GM12878 (cell line): ENCODE measurements around the gene FGL2. TPM values are rescaled to one million over a fixed set of nuclear protein-coding genes. Genes with fewer than 3 reads are reported as not detected.

ENCODE experiments used
- ATAC-seq: fragments of 200-7000 bp; cut with Tn5 transposase; 3 replicates; pipeline ENCODE4 v1.9.1; 2020; ENCODE audit warnings: mild to moderate bottlenecking, moderate library complexity
- BruUV-seq: library from RNA; stranded (reverse); fragments of 400-500 nt; replicated peaks from 2 replicates; lab custom pipeline; 2021; lab: Mats Ljungman, UMichigan
- CTCF ChIA-PET: fragments of 300-600 bp; sonication (Branson Sonifier 250); formaldehyde crosslinking; extraction: SDS; loops from one replicate; lab custom pipeline; 2021; ENCODE audit warnings: inconsistent platforms; lab: Yijun Ruan, JAX
- POLR2A ChIA-PET: fragments of 350-600 bp; formaldehyde crosslinking; extraction: SDS; loops from one replicate; lab custom pipeline; 2021; ENCODE audit warnings: inconsistent platforms; lab: Charles Lee
- RAD21 ChIA-PET: fragments of 300-600 bp; sonication (Branson Sonifier 250); formaldehyde crosslinking; loops from one replicate; lab custom pipeline; 2023; ENCODE audit warnings: antibody characterized with exemption; ENCODE audit not compliant: unreplicated experiment; lab: Charles Lee
- SMC1A ChIA-PET: fragments of 300-600 bp; sonication (Branson Sonifier 250); formaldehyde crosslinking; loops from one replicate; lab custom pipeline; 2023; ENCODE audit not compliant: unreplicated experiment, uncharacterized antibody; lab: Charles Lee
- DNase-seq: peaks from one replicate; pipeline ENCODE4 v3.0.0-alpha.2; 2011; ENCODE audit warnings: low read depth, low spot score
- FAIRE-seq: peaks from 3 replicates; lab custom pipeline; 2011; peaks lifted over from hg19 to GRCh38; lab: Jason Lieb, UNC
- H2AFZ ChIP-seq: 2 replicates; pipeline ENCODE4 v1.6.0; 2011; ENCODE audit warnings: low read depth, low read length, control low read depth; ENCODE audit not compliant: control insufficient read depth
- H3K27ac ChIP-seq: 2 replicates; pipeline ENCODE4 v1.5.1; 2011; ENCODE audit warnings: control low read depth; ENCODE audit not compliant: control insufficient read depth, insufficient read depth
- H3K27me3 ChIP-seq, 2 experiments: replicated peaks in 1 of 2; 2 replicates each; pipeline versions ENCODE4 v1.6.0 to v1.6.1; 2011; ENCODE audit warnings: low read length in 1 of 2; ENCODE audit not compliant: control insufficient read depth in 2 of 2, insufficient read depth in 2 of 2
- H3K36me3 ChIP-seq, 2 experiments: 2 replicates each; pipeline ENCODE4 v1.5.1; 2011; ENCODE audit warnings: low read length in 1 of 2; ENCODE audit not compliant: control insufficient read depth in 2 of 2, insufficient read depth in 2 of 2
- H3K4me1 ChIP-seq: 2 replicates; pipeline ENCODE4 v1.6.1; 2011; ENCODE audit warnings: mild to moderate bottlenecking, low read length, moderate library complexity, mixed read lengths; ENCODE audit not compliant: control insufficient read depth, insufficient read depth
- H3K4me2 ChIP-seq: 2 replicates; pipeline ENCODE4 v1.6.0; 2011; ENCODE audit warnings: control low read depth; ENCODE audit not compliant: control insufficient read depth, insufficient read depth
- H3K4me3 ChIP-seq: fragments of 200-600 bp; sonication (generic); 2 replicates; pipeline ENCODE4 v1.5.1; 2016
- H3K79me2 ChIP-seq: 2 replicates; pipeline ENCODE4 v1.6.0; 2011; ENCODE audit warnings: low read length; ENCODE audit not compliant: control insufficient read depth, insufficient read depth
- H3K9ac ChIP-seq: 2 replicates; pipeline ENCODE4 v1.8.0; 2011; ENCODE audit warnings: low read length, control low read depth, mixed read lengths; ENCODE audit not compliant: control insufficient read depth, insufficient read depth
- H3K9me3 ChIP-seq: replicated peaks from 3 replicates; pipeline ENCODE4 v1.5.1; 2011; ENCODE audit warnings: mild to moderate bottlenecking, low read length; ENCODE audit not compliant: control insufficient read depth, insufficient read depth
- H4K20me1 ChIP-seq: 2 replicates; pipeline ENCODE4 v1.6.0; 2011; ENCODE audit not compliant: control insufficient read depth, insufficient read depth
- CEBPZ ChIP-seq: fragments of 150-350 bp; IDR thresholded peaks from 2 replicates; pipeline ENCODE4 v1.6.1; 2016; ENCODE audit warnings: low read depth, low read length
- IKZF1 ChIP-seq: fragments of 450-650 bp; conservative IDR thresholded peaks from 2 replicates; pipeline ENCODE4 v1.6.1; 2017; ENCODE audit warnings: antibody characterized with exemption, mild to moderate bottlenecking
- NFXL1 ChIP-seq: fragments of 450-650 bp; IDR thresholded peaks from 2 replicates; pipeline ENCODE4 v1.6.1; 2017; ENCODE audit warnings: antibody characterized with exemption, mild to moderate bottlenecking, borderline replicate concordance
- PAX5 ChIP-seq: IDR thresholded peaks from 2 replicates; pipeline ENCODE4 v1.6.1; 2011; ENCODE audit warnings: low read depth, low read length, borderline replicate concordance
- PRDM15 ChIP-seq: fragments of 450-650 bp; formaldehyde crosslinking; IDR thresholded peaks from 2 replicates; pipeline ENCODE4 v1.4.0; 2020; ENCODE audit warnings: mild to moderate bottlenecking, moderate library complexity
- RAD51 ChIP-seq: fragments of 450-650 bp; IDR thresholded peaks from 2 replicates; pipeline ENCODE4 v1.6.1; 2016; ENCODE audit warnings: moderate library complexity, mild to moderate bottlenecking, inconsistent platforms
- STAT1 ChIP-seq: fragments of 450-650 bp; conservative IDR thresholded peaks from 2 replicates; pipeline ENCODE4 v1.6.1; 2014; ENCODE audit warnings: antibody characterized with exemption, mild to moderate bottlenecking
- TBL1XR1 ChIP-seq: IDR thresholded peaks from 2 replicates; pipeline ENCODE4 v1.6.1; 2012; ENCODE audit warnings: low read depth, low read length, improper control_type of control experiment
- TCF7 ChIP-seq: IDR thresholded peaks from 2 replicates; pipeline ENCODE4 v1.6.1; 2014; ENCODE audit warnings: antibody characterized with exemption, borderline replicate concordance
- WRNIP1 ChIP-seq: IDR thresholded peaks from 2 replicates; pipeline ENCODE4 v1.6.1; 2011; ENCODE audit warnings: low read depth, low read length, improper control_type of control experiment, borderline replicate concordance
- whole genome bisulfite sequencing: methylation state at CpG from one replicate; pipeline ENCODE4 v1.1.6; 2016; ENCODE audit warnings: low lambda C conversion rate; ENCODE audit not compliant: insufficient replicate concordance, insufficient coverage; ENCODE audit errors: missing lambda C conversion rate; 5-methylcytosine and 5-hydroxymethylcytosine counted together
- in situ Hi-C: fragments of 300-500 bp; cut with MboI; formaldehyde crosslinking; loops from 9 replicates; pipeline ENCODE4 v1.14.3; 2018; ENCODE audit warnings: mixed read lengths
- intact Hi-C: fragments of 100-400 bp; cut with micrococcal nuclease; formaldehyde crosslinking; loops from one replicate; pipeline ENCODE4 v1.14.2; 2022; ENCODE audit not compliant: unreplicated experiment
- polyA plus RNA-seq, 11 experiments: library from polyadenylated mRNA; depleted of rRNA in 4 of 11; unstranded in 6 of 11; stranded (reverse) in 5 of 11; fragments of >200 nt; fragmentation: Nextera tagmentation in 4 of 11; fragmentation: Illumina TruSeq in 1 of 11; extraction: Ambion mirVana in 4 of 11; extraction: Trizol in 1 of 11; gene quantifications; 1 replicate in 1 of 11; 2 replicates in 10 of 11; pipeline versions ENCODE4 v1.2.1 to v1.2.3, GENCODE V29; 2011 to 2016; ENCODE audit warnings: inconsistent platforms in 2 of 11, missing spikeins in 2 of 11, low read depth in 1 of 11
- total RNA-seq, 4 experiments: library from RNA; depleted of rRNA in 3 of 4; stranded (reverse); fragments of >200 nt in 3 of 4; fragmentation: Illumina TruSeq in 1 of 4; extraction: Trizol in 1 of 4; gene quantifications; 2 replicates each; pipeline versions ENCODE4 v1.2.1 to v1.2.3, GENCODE V29; 2013 to 2021

FGL2 gene
- total and polyA plus RNA-seq, 10 of the 15 experiments (the other 5 are each of a cell fraction or from before 2014, with no cell fraction given): 0.04 to 3.2 (median 1.5) TPM

GRCh38 chr7:77223261-77223660 lies 23.6 kb upstream of the FGL2 start:
- in situ Hi-C loops: no loop called here
- no peak overlapping the region for H2AFZ ChIP-seq
- H4K20me1 ChIP-seq: no peaks in the 10 kb centered on the region
- DNase-seq: no peak
- POLR2A ChIA-PET: interaction anchor here (1.3 kb wide), 1 partner anchor 24 kb away, joined by 3 read pairs; the partner anchor contains the start of gene FGL2
- no peak for FAIRE-seq
- no peak for ATAC-seq
- no peak overlapping the region for H3K4me3 ChIP-seq
- CTCF ChIA-PET: no interaction called here
- H3K4me1 ChIP-seq: no peaks in the 10 kb centered on the region
- no peak overlapping the region for H3K27ac ChIP-seq
- H3K9ac ChIP-seq: no peak overlapping the region
- no peaks in the 10 kb centered on the region for H3K27me3 ChIP-seq
- H3K36me3 ChIP-seq: no peaks in the 10 kb centered on the region
- no peaks in the 10 kb centered on the region for H3K79me2 ChIP-seq
- RAD21 ChIA-PET: interaction anchor here (0.6 kb wide), 1 partner anchor 14 kb away, joined by 3 read pairs; no protein-coding TSS in a partner anchor
- SMC1A ChIA-PET: interaction anchor here (1.2 kb wide), 1 partner anchor 17 kb away, joined by 3 read pairs; no protein-coding TSS in a partner anchor
- TF ChIP-seq TCF7 (no peak), STAT1 (no peak)
- TF ChIP-seq, all 136 proteins: peak for 0
- WGBS: 75% methylated on average over 2 of the region's 2 CpGs
- peaks cover 1% of the 10 kb centered on the region; the same call in 1 of the 3 replicates for H3K9me3 ChIP-seq
- intact Hi-C loops: loop anchor here (2.0 kb wide), 1 partner anchor 20 kb away; no protein-coding TSS in a partner anchor
- no TSS peak for BruUV-seq
- no peak overlapping the region for H3K4me2 ChIP-seq

GRCh38 chr7:77222819-77223218 lies 23.2 kb upstream of the FGL2 start:
- H4K20me1 ChIP-seq: no peaks in the 10 kb centered on the region
- no peak overlapping the region for H3K4me3 ChIP-seq
- no TSS peak for BruUV-seq
- 54% methylated on average over 4 of the region's 4 CpGs for WGBS
- no peaks in the 10 kb centered on the region for H3K27me3 ChIP-seq
- DNase-seq: no peak
- ChIA-PET CTCF (no interaction called here), POLR2A (interaction anchor here (1.3 kb wide), 1 partner anchor 23 kb away, joined by 3 read pairs; the partner anchor contains the start of gene FGL2), RAD21 (no interaction called here), SMC1A (interaction anchor here (1.2 kb wide), 1 partner anchor 17 kb away, joined by 3 read pairs; no protein-coding TSS in a partner anchor)
- intact Hi-C loops: loop anchor here (2.0 kb wide), 1 partner anchor 20 kb away; no protein-coding TSS in a partner anchor
- no peak overlapping the region for H3K4me2 ChIP-seq
- H3K9ac ChIP-seq: no peak overlapping the region
- ATAC-seq: no peak
- no peaks in the 10 kb centered on the region for H3K36me3 ChIP-seq
- in situ Hi-C loops: no loop called here
- H3K4me1 ChIP-seq: no peaks in the 10 kb centered on the region
- FAIRE-seq: no peak
- peaks cover 1% of the 10 kb centered on the region; the same call in 1 of the 3 replicates for H3K9me3 ChIP-seq
- no peak overlapping the region for H3K27ac ChIP-seq
- H2AFZ ChIP-seq: no peak overlapping the region
- no peaks in the 10 kb centered on the region for H3K79me2 ChIP-seq
- TF ChIP-seq TBL1XR1 (no peak), PAX5 (no peak), NFXL1 (no peak), PRDM15 (CRISPR knock-in tag) (no peak), CEBPZ (no peak), RAD51 (no peak), WRNIP1 (no peak), IKZF1 (no peak)
